Gastroesophageal sphincter (tissue), 3 donors: ENCODE measurements around the gene POLK.

Source experiments
- POLR2A ChIP-seq, 2 donors: fragments of 450-650 bp; IDR thresholded peaks; one replicate each; pipeline ENCODE4 v1.6.1; 2017; ENCODE audit warnings: antibody characterized with exemption in 2 of 2, mild to moderate bottlenecking in 2 of 2, moderate library complexity in 1 of 2
- POLR2AphosphoS5 ChIP-seq: sonication (generic); formaldehyde crosslinking; IDR thresholded peaks from one replicate; pipeline ENCODE4 v1.6.1; 2017; ENCODE audit warnings: antibody characterized with exemption
- TF ChIP-seq, protein P1 (sequence below), 4 experiments: fragments of 200-600 bp in 2 of 4; fragments of 450-650 bp in 2 of 4; sonication (generic) in 1 of 4; IDR thresholded peaks; one replicate each; pipeline ENCODE4 v1.5.1; 2017 to 2019; ENCODE audit warnings: antibody characterized with exemption in 4 of 4, mild to moderate bottlenecking in 2 of 4, moderate library complexity in 2 of 4

DNA sequence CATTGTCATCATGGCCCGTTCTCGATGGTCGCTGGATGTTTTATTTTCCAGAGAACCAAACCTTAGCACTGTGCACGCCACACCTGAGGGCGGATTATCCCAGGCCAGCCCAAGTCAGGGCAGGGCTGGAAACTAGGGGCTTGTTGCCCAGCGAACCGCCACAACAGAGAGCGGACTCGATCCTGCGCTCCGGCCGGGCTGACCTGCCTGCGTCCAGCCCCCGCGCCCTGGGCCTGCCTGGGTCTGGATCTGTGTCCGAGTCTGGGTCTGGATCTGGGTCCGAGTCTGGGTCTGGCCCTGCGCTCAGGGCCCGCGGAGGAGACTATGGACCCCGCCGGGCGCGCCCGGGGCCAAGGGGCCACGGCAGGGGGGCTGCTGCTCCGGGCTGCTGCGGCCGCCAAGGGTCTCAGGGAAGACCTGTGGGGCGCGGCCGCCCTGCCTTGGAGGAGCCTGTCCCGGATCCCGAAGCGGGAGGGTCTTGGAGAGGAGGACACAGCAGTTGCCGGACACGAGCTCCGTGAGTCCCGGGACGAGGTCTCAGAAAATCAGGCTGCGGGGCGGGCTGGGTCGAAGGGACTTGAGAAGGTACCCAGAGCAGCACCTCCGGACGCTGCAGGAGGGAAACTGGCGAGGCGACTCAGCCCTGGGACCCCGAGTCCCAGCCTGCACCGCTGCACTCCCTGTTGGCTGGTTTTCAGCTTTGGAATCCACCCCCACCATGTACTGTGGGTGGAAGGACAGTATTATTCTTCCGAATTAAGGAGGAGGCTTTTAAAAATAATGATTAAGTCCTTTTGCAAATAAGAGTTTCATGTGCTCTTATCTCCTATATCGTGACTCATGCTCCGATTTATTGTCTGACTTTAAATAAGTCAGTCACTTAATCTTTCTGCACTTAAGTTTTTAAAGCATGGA lies 99.9 kb downstream of the POLK start, which contains the start of gene ANKDD1B:
- no peak for TF ChIP-seq POLR2A (IDR thresholded peaks at IDR 0.05)
- TF ChIP-seq, protein P1, sequence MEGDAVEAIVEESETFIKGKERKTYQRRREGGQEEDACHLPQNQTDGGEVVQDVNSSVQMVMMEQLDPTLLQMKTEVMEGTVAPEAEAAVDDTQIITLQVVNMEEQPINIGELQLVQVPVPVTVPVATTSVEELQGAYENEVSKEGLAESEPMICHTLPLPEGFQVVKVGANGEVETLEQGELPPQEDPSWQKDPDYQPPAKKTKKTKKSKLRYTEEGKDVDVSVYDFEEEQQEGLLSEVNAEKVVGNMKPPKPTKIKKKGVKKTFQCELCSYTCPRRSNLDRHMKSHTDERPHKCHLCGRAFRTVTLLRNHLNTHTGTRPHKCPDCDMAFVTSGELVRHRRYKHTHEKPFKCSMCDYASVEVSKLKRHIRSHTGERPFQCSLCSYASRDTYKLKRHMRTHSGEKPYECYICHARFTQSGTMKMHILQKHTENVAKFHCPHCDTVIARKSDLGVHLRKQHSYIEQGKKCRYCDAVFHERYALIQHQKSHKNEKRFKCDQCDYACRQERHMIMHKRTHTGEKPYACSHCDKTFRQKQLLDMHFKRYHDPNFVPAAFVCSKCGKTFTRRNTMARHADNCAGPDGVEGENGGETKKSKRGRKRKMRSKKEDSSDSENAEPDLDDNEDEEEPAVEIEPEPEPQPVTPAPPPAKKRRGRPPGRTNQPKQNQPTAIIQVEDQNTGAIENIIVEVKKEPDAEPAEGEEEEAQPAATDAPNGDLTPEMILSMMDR (IDR thresholded peaks at IDR 0.05): no peak
- TF ChIP-seq POLR2AphosphoS5: no peak
